B cell (primary cell): Measurements from ENCODE around the gene CCDC183. TPM values are rescaled to one million over a fixed set of nuclear protein-coding genes. Genes with fewer than 3 reads are reported as not detected.

Experiments
- ATAC-seq: fragments of 200-7000 bp; cut with Tn5 transposase; one replicate; pipeline ENCODE4 v1.10.0; 2021; ENCODE audit warnings: low read depth, mild to moderate bottlenecking, moderate number of reproducible peaks, moderate library complexity
- CTCF ChIA-PET: fragments of 350-600 bp; sonication (Branson Sonifier 250); formaldehyde crosslinking; loops from one replicate; lab custom pipeline; 2021; ENCODE audit warnings: antibody characterized with exemption, inconsistent platforms; lab: Charles Lee
- POLR2A ChIA-PET: fragments of 350-600 bp; sonication (Branson Sonifier 250); formaldehyde crosslinking; loops from one replicate; lab custom pipeline; 2021; ENCODE audit warnings: antibody characterized with exemption; lab: Charles Lee
- DNase-seq: peaks from one replicate; pipeline ENCODE4 v3.0.0; 2013
- H2AFZ ChIP-seq: 2 replicates; pipeline ENCODE4 v1.6.1; 2012; ENCODE audit warnings: mild to moderate bottlenecking, low read depth, low read length; ENCODE audit not compliant: insufficient read depth, poor library complexity, severe bottlenecking
- H3K27ac ChIP-seq, 2 donors: 1 replicate in 1 of 2; 2 replicates in 1 of 2; pipeline ENCODE4 v1.5.1; 2012 to 2013; ENCODE audit warnings: low read length in 2 of 2, mild to moderate bottlenecking in 2 of 2, moderate library complexity in 1 of 2
- H3K27me3 ChIP-seq, 4 experiments: fragments of 200-600 bp in 1 of 4; sonication (generic) in 1 of 4; replicated peaks in 1 of 4; 1 replicate in 2 of 4; 2 replicates in 2 of 4; pipeline versions ENCODE4 v1.6.1 to v1.7.0; 2013 to 2016; ENCODE audit warnings: low read length in 3 of 4, mild to moderate bottlenecking in 2 of 4, mixed read lengths in 1 of 4, moderate library complexity in 1 of 4; ENCODE audit not compliant: insufficient read depth in 4 of 4, control insufficient read depth in 3 of 4; ENCODE audit errors: control extremely low read depth in 1 of 4
- H3K36me3 ChIP-seq, 2 experiments: replicated peaks in 1 of 2; 1 replicate in 1 of 2; 2 replicates in 1 of 2; pipeline versions ENCODE4 v1.6.1 to v1.7.1; 2013; ENCODE audit warnings: low read length in 1 of 2; ENCODE audit not compliant: insufficient read depth in 2 of 2, control insufficient read depth in 1 of 2; ENCODE audit errors: control extremely low read depth in 1 of 2, extremely low read depth in 1 of 2
- H3K4me1 ChIP-seq, 2 donors: fragments of 200-600 bp in 1 of 2; sonication (generic) in 1 of 2; 1 replicate in 1 of 2; 2 replicates in 1 of 2; pipeline versions ENCODE4 v1.5.1 to v1.6.1; 2013 to 2017; ENCODE audit warnings: low read length in 2 of 2; ENCODE audit not compliant: control insufficient read depth in 2 of 2, insufficient read depth in 2 of 2
- H3K4me2 ChIP-seq: replicated peaks from 2 replicates; pipeline ENCODE3; 2012; ENCODE audit warnings: mild to moderate bottlenecking, low read depth, low read length; ENCODE audit not compliant: poor library complexity, severe bottlenecking
- H3K4me3 ChIP-seq, 5 experiments: fragments of 200-600 bp in 1 of 5; sonication (generic) in 1 of 5; 1 replicate in 3 of 5; 2 replicates in 2 of 5; pipeline versions ENCODE4 v1.5.1 to v1.7.0; 2011 to 2016; ENCODE audit warnings: low read length in 4 of 5, mild to moderate bottlenecking in 4 of 5, low read depth in 2 of 5, control low read depth in 1 of 5, moderate library complexity in 1 of 5; ENCODE audit not compliant: insufficient read depth in 1 of 5; ENCODE audit errors: control extremely low read depth in 1 of 5, extremely low read depth in 1 of 5
- H3K79me2 ChIP-seq: fragments of 200-600 bp; sonication (generic); one replicate; pipeline ENCODE4 v1.6.0; 2016; ENCODE audit warnings: low read length; ENCODE audit not compliant: control insufficient read depth, insufficient read depth
- H3K9ac ChIP-seq: fragments of 200-600 bp; sonication (generic); 2 replicates; pipeline ENCODE4 v1.6.1; 2017; ENCODE audit warnings: mild to moderate bottlenecking, low read length, moderate library complexity
- H3K9me3 ChIP-seq, 3 donors: one replicate each; pipeline versions ENCODE4 v1.6.1 to v1.7.1; 2013; ENCODE audit warnings: low read length in 2 of 3; ENCODE audit not compliant: control insufficient read depth in 2 of 3, insufficient read depth in 1 of 3; ENCODE audit errors: control extremely low read depth in 1 of 3
- H4K20me1 ChIP-seq: 2 replicates; pipeline ENCODE4 v1.6.0; 2012; ENCODE audit warnings: mild to moderate bottlenecking, low read length; ENCODE audit not compliant: insufficient read depth, control insufficient read depth, poor library complexity, severe bottlenecking
- H3K27ac Mint-ChIP-seq: one replicate; pipeline ENCODE4 v1.8.0; 2021; ENCODE audit warnings: mixed read lengths
- H3K27me3 Mint-ChIP-seq: one replicate; pipeline ENCODE4 v1.8.0; 2021; ENCODE audit warnings: mixed read lengths
- H3K4me1 Mint-ChIP-seq: one replicate; pipeline ENCODE4 v1.8.0; 2021; ENCODE audit warnings: mixed read lengths
- H3K4me3 Mint-ChIP-seq: one replicate; pipeline ENCODE4 v1.8.0; 2021; ENCODE audit warnings: mixed read lengths
- H3K9me3 Mint-ChIP-seq: one replicate; pipeline ENCODE4 v1.8.0; 2022; ENCODE audit warnings: mixed read lengths; ENCODE audit not compliant: insufficient read depth
- CTCF ChIP-seq: fragments of 200-600 bp; IDR thresholded peaks from one replicate; pipeline ENCODE4 v1.8.0; 2022; ENCODE audit warnings: antibody characterized with exemption, mild to moderate bottlenecking
- EZH2 ChIP-seq: IDR thresholded peaks from 2 replicates; pipeline ENCODE4 v1.6.1; 2012; ENCODE audit warnings: borderline replicate concordance, low read depth, mild to moderate bottlenecking, moderate library complexity, low read length; ENCODE audit not compliant: insufficient read depth, poor library complexity, severe bottlenecking
- WGBS: methylation state at CpG from one replicate; pipeline ENCODE4 v1.1.5; 2013; ENCODE audit warnings: missing lambda C conversion rate; ENCODE audit not compliant: insufficient coverage; 5-methylcytosine and 5-hydroxymethylcytosine counted together
- intact Hi-C: fragments of 100-400 bp; cut with micrococcal nuclease; formaldehyde crosslinking; loops from one replicate; pipeline ENCODE4 v1.10.0; 2022
- polyA plus RNA-seq: library from polyadenylated mRNA; depleted of rRNA; stranded (reverse); fragments of >200 nt; gene quantifications from 2 replicates; pipeline ENCODE4 v1.2.3, GENCODE V29; 2012
- total RNA-seq, 2 donors: library from RNA; stranded (reverse); fragments of 120-200 nt in 1 of 2; gene quantifications; 1 replicate in 1 of 2; 2 replicates in 1 of 2; pipeline versions ENCODE4 v1.2.3 to v1.2.4, GENCODE V29; 2013 to 2022

The CCDC183 gene
- total and polyA plus RNA-seq, 2 donors (not counting 1 experiment from before 2014, with no cell fraction given), result 1.8 to 4.9 TPM

- ChIA-PET CTCF (no interaction called here), POLR2A (no interaction called here)
- no peaks in the 10 kb centered on the region for H3K79me2 ChIP-seq
- H3K27me3 ChIP-seq, result peaks cover 0 to 5% (median 2%) of the 10 kb centered on the region in 4 experiments
- Mint-ChIP-seq H3K27me3 (peaks cover 18% of the 10 kb centered on the region), H3K4me3 (no peak overlapping the region), H3K9me3 (peaks cover 6% of the 10 kb centered on the region), H3K27ac (no peak overlapping the region), H3K4me1 (peaks cover 13% of the 10 kb centered on the region)
- H3K4me1 ChIP-seq, result peaks cover 7 to 11% of the 10 kb centered on the region in 2 donors
- H3K4me3 ChIP-seq, result no peak overlapping the region
- peak; percentile 69 for DNase-seq
- 60% methylated on average over 6 of the region's 7 CpGs for WGBS
- H3K4me2 ChIP-seq, result peak overlapping the region; percentile 34
- no peak overlapping the region for H3K9ac ChIP-seq
- peak overlapping the region; percentile 67 for H2AFZ ChIP-seq
- H4K20me1 ChIP-seq, result no peaks in the 10 kb centered on the region
- H3K27ac ChIP-seq, result no peak overlapping the region
- no peak for TF ChIP-seq CTCF
- TF ChIP-seq EZH2, result no peak
- intact Hi-C loops, result no loop called here
- peaks cover 0 to 10% (median 6%) of the 10 kb centered on the region in 3 donors for H3K9me3 ChIP-seq
- H3K36me3 ChIP-seq, result no peaks in the 10 kb centered on the region
- ATAC-seq, result peak; percentile 85
Observed at GRCh38 chr9:136773386-136774044, 22.6 kb upstream of the CCDC183 start.

- Mint-ChIP-seq H3K9me3 (peaks cover 6% of the 10 kb centered on the region), H3K4me1 (peaks cover 13% of the 10 kb centered on the region), H3K27me3 (peaks cover 25% of the 10 kb centered on the region), H3K4me3 (no peak overlapping the region), H3K27ac (no peak overlapping the region)
- ChIA-PET POLR2A (no interaction called here), CTCF (interaction anchor here (1.2 to 1.8 kb wide), 2 partner anchors 8 to 11 kb away, joined by 3 to 4 read pairs; no protein-coding TSS in a partner anchor)
- DNase-seq, result no peak
- Histone ChIP-seq H3K4me1 (peaks cover 7 to 11% of the 10 kb centered on the region in 2 donors), H2AFZ (no peak overlapping the region), H3K79me2 (no peaks in the 10 kb centered on the region), H3K9ac (no peak overlapping the region), H3K4me3 (no peak overlapping the region), H4K20me1 (no peaks in the 10 kb centered on the region), H3K27ac (no peak overlapping the region), H3K36me3 (no peaks in the 10 kb centered on the region), H3K9me3 (peaks cover 0 to 10% (median 6%) of the 10 kb centered on the region in 3 donors), H3K27me3 (peaks cover 0 to 5% (median 2%) of the 10 kb centered on the region in 4 experiments), H3K4me2 (no peak overlapping the region)
- 97% methylated on average over 7 of the region's 12 CpGs for WGBS
- ATAC-seq, result no peak
- intact Hi-C loops, result no loop called here
- TF ChIP-seq CTCF (no peak), EZH2 (no peak)
Observed at GRCh38 chr9:136774416-136775045, 21.6 kb upstream of the CCDC183 start.
